HCT116 (cell line): ENCODE measurements around the gene MCF2L2. TPM values are rescaled to one million over a fixed set of nuclear protein-coding genes. Genes with fewer than 3 reads are reported as not detected.
A peak's percentile ranks its signal among the peaks of the same experiment; 100 is the strongest.

Source experiments
- ATAC-seq: fragments of 200-7000 bp; cut with Tn5 transposase; 2 replicates; pipeline ENCODE4 v1.9.1; 2020; ENCODE audit warnings: mild to moderate bottlenecking, moderate library complexity
- BruUV-seq: library from RNA; stranded (reverse); fragments of 400-500 nt; replicated peaks from 2 replicates; lab custom pipeline; 2021; lab: Mats Ljungman, UMichigan
- CTCF ChIA-PET: fragments of 300-600 bp; sonication (Branson Sonifier 250); formaldehyde crosslinking; loops from one replicate; lab custom pipeline; 2021; ENCODE audit warnings: antibody characterized with exemption; lab: Charles Lee
- POLR2A ChIA-PET: fragments of 300-600, 350-600 bp; sonication (Branson Sonifier 250); formaldehyde crosslinking; loops from one replicate; lab custom pipeline; 2021; ENCODE audit warnings: antibody characterized with exemption; lab: Charles Lee
- RAD21 ChIA-PET, 2 experiments: fragments of 300-600 bp; sonication (Branson Sonifier 250); formaldehyde crosslinking; loops; one replicate each; lab custom pipeline; 2023; ENCODE audit warnings: low total read pairs in 2 of 2; ENCODE audit not compliant: uncharacterized antibody in 2 of 2, unreplicated experiment in 2 of 2, low non-redundant PET in 1 of 2; lab: Charles Lee
- DNase-seq: peaks from one replicate; pipeline ENCODE4 v3.0.0-alpha.2; 2010; ENCODE audit warnings: low read depth, low spot score
- H2AFZ ChIP-seq: fragments of 200-600 bp; shearing (Covaris generic), sonication (generic); 2 replicates; pipeline ENCODE4 v1.6.1; 2017; ENCODE audit warnings: low read depth, mixed run types, mixed read lengths, antibody characterized with exemption, low read length; ENCODE audit not compliant: poor library complexity, severe bottlenecking
- H3K27ac ChIP-seq: 2 replicates; pipeline ENCODE4 v1.5.1; 2012; ENCODE audit warnings: low read depth, low read length
- H3K27me3 ChIP-seq: fragments of 200-600 bp; sonication (generic); 2 replicates; pipeline ENCODE4 v1.6.1; 2016; ENCODE audit warnings: mixed run types, low read length, mixed read lengths; ENCODE audit not compliant: insufficient read depth
- H3K36me3 ChIP-seq, 2 experiments: fragments of 200-500 bp in 1 of 2; fragments of 200-600 bp in 1 of 2; sonication (Bioruptor generic) in 1 of 2; sonication (generic) in 1 of 2; 2 replicates each; pipeline versions ENCODE4 v1.5.1 to v1.6.1; 2014 to 2016; ENCODE audit warnings: low read length in 2 of 2, inconsistent platforms in 1 of 2, mixed read lengths in 1 of 2, mixed run types in 1 of 2; ENCODE audit not compliant: insufficient read depth in 2 of 2, control insufficient read depth in 1 of 2
- H3K4me1 ChIP-seq, 2 experiments: fragments of 200-600 bp in 1 of 2; sonication (generic) in 1 of 2; 2 replicates each; pipeline versions ENCODE4 v1.5.1 to v1.6.1; 2012 to 2017; ENCODE audit warnings: low read length in 2 of 2, inconsistent platforms in 1 of 2, mild to moderate bottlenecking in 1 of 2, mixed read lengths in 1 of 2, mixed run types in 1 of 2, moderate library complexity in 1 of 2; ENCODE audit not compliant: insufficient read depth in 2 of 2, control insufficient read depth in 1 of 2
- H3K4me2 ChIP-seq: fragments of 200-600 bp; sonication (generic); 2 replicates; pipeline ENCODE4 v1.6.1; 2017; ENCODE audit warnings: mixed run types, low read length, mixed read lengths
- H3K4me3 ChIP-seq, 2 experiments: fragments of 200-600 bp in 1 of 2; sonication (generic) in 1 of 2; replicated peaks in 1 of 2; 2 replicates each; pipeline ENCODE4 v1.5.1; 2011 to 2016; ENCODE audit warnings: low read length in 2 of 2, control low read depth in 1 of 2, low read depth in 1 of 2, mild to moderate bottlenecking in 1 of 2, mixed read lengths in 1 of 2, mixed run types in 1 of 2
- H3K79me2 ChIP-seq: fragments of 200-600 bp; sonication (generic); 2 replicates; pipeline ENCODE4 v1.6.1; 2017; ENCODE audit warnings: mild to moderate bottlenecking, mixed run types, low read length, moderate library complexity, mixed read lengths; ENCODE audit not compliant: insufficient read depth
- H3K9ac ChIP-seq: fragments of 200-600 bp; sonication (generic); 2 replicates; pipeline ENCODE4 v1.6.1; 2016; ENCODE audit warnings: low read length, mixed read lengths
- H3K9me2 ChIP-seq: fragments of 200-600 bp; sonication (generic), shearing (Covaris generic); 2 replicates; pipeline ENCODE4 v1.6.1; 2017; ENCODE audit warnings: mixed run types, mild to moderate bottlenecking, moderate library complexity; ENCODE audit not compliant: insufficient read depth
- H3K9me3 ChIP-seq, 2 experiments: fragments of 200-500 bp in 1 of 2; fragments of 200-600 bp in 1 of 2; sonication (Bioruptor generic) in 1 of 2; sonication (generic) in 1 of 2; 2 replicates each; pipeline ENCODE4 v1.6.1; 2014 to 2017; ENCODE audit warnings: low read length in 2 of 2, mixed read lengths in 2 of 2, inconsistent platforms in 1 of 2, low read depth in 1 of 2, mild to moderate bottlenecking in 1 of 2, mixed run types in 1 of 2, moderate library complexity in 1 of 2; ENCODE audit not compliant: control insufficient read depth in 1 of 2, insufficient read depth in 1 of 2
- H4K20me1 ChIP-seq: fragments of 200-600 bp; sonication (generic), shearing (Covaris generic); 2 replicates; pipeline ENCODE4 v1.6.1; 2017; ENCODE audit warnings: mixed run types, mild to moderate bottlenecking, moderate library complexity; ENCODE audit not compliant: insufficient read depth
- EGR1 ChIP-seq: IDR thresholded peaks from 2 replicates; pipeline ENCODE4 v1.6.1; 2012; ENCODE audit warnings: low read depth
- EZH2phosphoT487 ChIP-seq: fragments of 200-600 bp; IDR thresholded peaks from 2 replicates; pipeline ENCODE4 v1.6.1; 2018; ENCODE audit warnings: antibody characterized with exemption, borderline replicate concordance
- FOSL1 ChIP-seq: IDR thresholded peaks from 2 replicates; pipeline ENCODE4 v1.6.1; 2012; ENCODE audit warnings: low read depth
- JUND ChIP-seq: IDR thresholded peaks from 2 replicates; pipeline ENCODE4 v1.6.1; 2012
- SP1 ChIP-seq: IDR thresholded peaks from 2 replicates; pipeline ENCODE4 v1.6.1; 2012; ENCODE audit warnings: low read depth
- ZFX ChIP-seq: fragments of 450-650 bp; IDR thresholded peaks from 2 replicates; pipeline ENCODE4 v1.6.1; 2017
- intact Hi-C: fragments of 100-400 bp; cut with micrococcal nuclease; formaldehyde crosslinking; loops from 2 replicates; pipeline ENCODE4 v1.10.0; 2022
- total RNA-seq: library from RNA; stranded (reverse); gene quantifications from one replicate; pipeline ENCODE4 v1.2.1, GENCODE V29; 2021; ENCODE audit not compliant: unreplicated experiment
- TF ChIP-seq, protein P1 (sequence below), 3 experiments: fragments of 200-600 bp in 1 of 3; sonication (generic) in 1 of 3; IDR thresholded peaks in 2 of 3; conservative IDR thresholded peaks in 1 of 3; 2 replicates each; pipeline ENCODE4 v1.5.1; 2012 to 2017; ENCODE audit warnings: low read depth in 2 of 3, low read length in 2 of 3, antibody characterized with exemption in 1 of 3, borderline replicate concordance in 1 of 3, control low read depth in 1 of 3, mild to moderate bottlenecking in 1 of 3, mixed read lengths in 1 of 3, mixed run types in 1 of 3, moderate library complexity in 1 of 3; ENCODE audit not compliant: insufficient read depth in 1 of 3
- TF ChIP-seq, protein P2 (sequence below): IDR thresholded peaks from 2 replicates; pipeline ENCODE4 v1.6.1; 2012; ENCODE audit warnings: low read depth

The MCF2L2 gene
- total RNA-seq, 1 experiment from 2014 or later: 1.5 TPM

DNA sequence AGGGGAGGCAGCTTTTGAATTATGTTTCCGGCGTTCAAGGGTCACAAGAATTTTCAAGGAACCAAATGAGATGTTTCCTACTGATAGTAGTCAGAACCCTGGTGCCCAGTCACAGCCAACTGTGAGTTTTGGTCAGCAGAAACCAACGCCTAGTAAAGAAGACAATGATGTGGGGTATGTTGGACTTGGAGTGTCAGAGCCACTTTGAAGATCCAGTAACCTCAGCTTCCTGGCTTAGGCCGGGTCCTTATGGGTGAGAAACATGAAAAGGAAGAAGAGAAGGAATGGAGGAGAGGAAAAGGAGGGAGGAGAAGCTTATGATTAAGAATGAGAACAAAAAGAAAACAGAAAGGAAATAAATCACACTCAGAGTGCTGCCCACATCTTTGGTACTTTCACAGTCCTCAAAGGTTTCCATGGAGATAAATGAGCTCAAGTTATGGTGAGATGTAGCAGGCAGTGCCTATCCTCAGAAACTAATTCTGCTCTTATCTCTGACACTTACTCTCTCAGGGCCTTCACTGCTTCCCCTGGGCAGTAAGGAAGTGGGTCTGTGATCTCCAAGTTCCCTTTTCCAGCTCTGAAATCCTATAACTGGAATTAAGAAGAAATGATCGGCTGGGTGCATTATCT is 2.0 kb upstream of the MCF2L2 start:
- Histone ChIP-seq H3K9ac (no peak overlapping the region), H4K20me1 (no peaks in the 10 kb centered on the region), H3K4me1 (peaks cover 4 to 13% of the 10 kb centered on the region in 2 experiments; a peak in 2 of 4 replicates), H3K4me2 (no peak overlapping the region), H2AFZ (no peak overlapping the region), H3K27me3 (no peaks in the 10 kb centered on the region), H3K79me2 (no peaks in the 10 kb centered on the region), H3K36me3 (no peaks in the 10 kb centered on the region), H3K9me2 (no peaks in the 10 kb centered on the region), H3K27ac (no peak overlapping the region), H3K4me3 (no peak overlapping the region), H3K9me3 (no peaks in the 10 kb centered on the region)
- DNase-seq: no peak
- intact Hi-C loops: no loop called here
- ChIA-PET POLR2A (no interaction called here), CTCF (interaction anchor here (0.6 to 0.7 kb wide), 2 partner anchors 11 to 265 kb away, joined by 3 to 5 read pairs; no protein-coding TSS in a partner anchor), RAD21 (no interaction called here)
- ATAC-seq: no peak
- BruUV-seq: no TSS peak
- TF ChIP-seq, protein P1, sequence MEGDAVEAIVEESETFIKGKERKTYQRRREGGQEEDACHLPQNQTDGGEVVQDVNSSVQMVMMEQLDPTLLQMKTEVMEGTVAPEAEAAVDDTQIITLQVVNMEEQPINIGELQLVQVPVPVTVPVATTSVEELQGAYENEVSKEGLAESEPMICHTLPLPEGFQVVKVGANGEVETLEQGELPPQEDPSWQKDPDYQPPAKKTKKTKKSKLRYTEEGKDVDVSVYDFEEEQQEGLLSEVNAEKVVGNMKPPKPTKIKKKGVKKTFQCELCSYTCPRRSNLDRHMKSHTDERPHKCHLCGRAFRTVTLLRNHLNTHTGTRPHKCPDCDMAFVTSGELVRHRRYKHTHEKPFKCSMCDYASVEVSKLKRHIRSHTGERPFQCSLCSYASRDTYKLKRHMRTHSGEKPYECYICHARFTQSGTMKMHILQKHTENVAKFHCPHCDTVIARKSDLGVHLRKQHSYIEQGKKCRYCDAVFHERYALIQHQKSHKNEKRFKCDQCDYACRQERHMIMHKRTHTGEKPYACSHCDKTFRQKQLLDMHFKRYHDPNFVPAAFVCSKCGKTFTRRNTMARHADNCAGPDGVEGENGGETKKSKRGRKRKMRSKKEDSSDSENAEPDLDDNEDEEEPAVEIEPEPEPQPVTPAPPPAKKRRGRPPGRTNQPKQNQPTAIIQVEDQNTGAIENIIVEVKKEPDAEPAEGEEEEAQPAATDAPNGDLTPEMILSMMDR (IDR thresholded peaks at IDR 0.05 in 2 of 3, conservative IDR thresholded peaks at IDR 0.05 in 1 of 3; ENCODE audit: borderline replicate concordance in 1 of 3, insufficient read depth in 1 of 3, low read depth in 2 of 3, low read length in 2 of 3): no peak
- TF ChIP-seq EGR1: no peak

DNA sequence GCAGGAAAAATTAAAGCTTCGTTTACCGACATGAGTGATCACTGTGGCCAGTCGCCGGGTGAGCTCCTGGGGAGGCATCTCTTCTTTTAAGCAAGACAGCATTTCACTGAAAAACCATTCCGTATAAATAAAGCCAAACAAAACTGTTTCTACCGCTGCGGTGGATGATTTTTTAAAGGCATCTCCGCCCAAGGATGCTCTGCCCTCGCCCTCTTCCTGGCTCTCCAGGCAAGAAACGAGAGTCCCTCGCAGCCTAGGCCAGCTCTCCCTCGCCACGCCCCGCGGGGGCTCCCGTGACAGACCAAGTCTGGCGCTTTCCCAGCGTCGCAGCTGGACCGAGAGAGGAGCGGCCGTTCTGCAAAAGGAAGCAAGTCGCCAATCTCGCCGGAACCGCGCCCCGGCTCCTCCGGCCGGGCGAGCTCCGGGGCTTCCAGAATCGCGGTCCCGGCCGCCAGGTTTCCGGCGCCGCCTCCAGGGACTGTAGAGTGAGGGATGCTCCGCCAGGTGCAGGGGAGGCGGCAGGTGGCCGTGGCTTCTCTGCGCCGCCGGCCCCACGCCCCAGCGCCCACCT is 458 bp downstream of the MCF2L2 start:
- H3K9ac ChIP-seq: peak overlapping the region; percentile 65
- intact Hi-C loops: no loop called here
- no peaks in the 10 kb centered on the region for H3K9me3 ChIP-seq
- H3K79me2 ChIP-seq: no peaks in the 10 kb centered on the region
- POLR2A ChIA-PET: interaction anchor here (0.7 to 0.8 kb wide), 2 partner anchors 20 to 263 kb away, joined by 3 read pairs; no protein-coding TSS in a partner anchor
- BruUV-seq: no TSS peak
- H3K4me3 ChIP-seq: peak overlapping the region; percentile 63 to 80
- peak; percentile 78 for ATAC-seq
- no peaks in the 10 kb centered on the region for H3K27me3 ChIP-seq
- RAD21 ChIA-PET: no interaction called here
- H4K20me1 ChIP-seq: no peaks in the 10 kb centered on the region
- peaks cover 4 to 13% of the 10 kb centered on the region in 2 experiments; a peak in 2 of 4 replicates for H3K4me1 ChIP-seq
- peak overlapping the region; percentile 90 for H3K4me2 ChIP-seq
- DNase-seq: no peak
- peak overlapping the region; percentile 70 for H2AFZ ChIP-seq
- H3K36me3 ChIP-seq: no peaks in the 10 kb centered on the region
- CTCF ChIA-PET: no interaction called here
- TF ChIP-seq JUND: no peak
- no peak for TF ChIP-seq FOSL1
- TF ChIP-seq, protein P2, sequence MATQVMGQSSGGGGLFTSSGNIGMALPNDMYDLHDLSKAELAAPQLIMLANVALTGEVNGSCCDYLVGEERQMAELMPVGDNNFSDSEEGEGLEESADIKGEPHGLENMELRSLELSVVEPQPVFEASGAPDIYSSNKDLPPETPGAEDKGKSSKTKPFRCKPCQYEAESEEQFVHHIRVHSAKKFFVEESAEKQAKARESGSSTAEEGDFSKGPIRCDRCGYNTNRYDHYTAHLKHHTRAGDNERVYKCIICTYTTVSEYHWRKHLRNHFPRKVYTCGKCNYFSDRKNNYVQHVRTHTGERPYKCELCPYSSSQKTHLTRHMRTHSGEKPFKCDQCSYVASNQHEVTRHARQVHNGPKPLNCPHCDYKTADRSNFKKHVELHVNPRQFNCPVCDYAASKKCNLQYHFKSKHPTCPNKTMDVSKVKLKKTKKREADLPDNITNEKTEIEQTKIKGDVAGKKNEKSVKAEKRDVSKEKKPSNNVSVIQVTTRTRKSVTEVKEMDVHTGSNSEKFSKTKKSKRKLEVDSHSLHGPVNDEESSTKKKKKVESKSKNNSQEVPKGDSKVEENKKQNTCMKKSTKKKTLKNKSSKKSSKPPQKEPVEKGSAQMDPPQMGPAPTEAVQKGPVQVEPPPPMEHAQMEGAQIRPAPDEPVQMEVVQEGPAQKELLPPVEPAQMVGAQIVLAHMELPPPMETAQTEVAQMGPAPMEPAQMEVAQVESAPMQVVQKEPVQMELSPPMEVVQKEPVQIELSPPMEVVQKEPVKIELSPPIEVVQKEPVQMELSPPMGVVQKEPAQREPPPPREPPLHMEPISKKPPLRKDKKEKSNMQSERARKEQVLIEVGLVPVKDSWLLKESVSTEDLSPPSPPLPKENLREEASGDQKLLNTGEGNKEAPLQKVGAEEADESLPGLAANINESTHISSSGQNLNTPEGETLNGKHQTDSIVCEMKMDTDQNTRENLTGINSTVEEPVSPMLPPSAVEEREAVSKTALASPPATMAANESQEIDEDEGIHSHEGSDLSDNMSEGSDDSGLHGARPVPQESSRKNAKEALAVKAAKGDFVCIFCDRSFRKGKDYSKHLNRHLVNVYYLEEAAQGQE: no peak
- no peak for TF ChIP-seq EZH2phosphoT487
- TF ChIP-seq SP1: no peak
- no peak for TF ChIP-seq ZFX
- peak overlapping the region; percentile 20; the same call in 1 of the 2 replicates for H3K27ac ChIP-seq
- no peaks in the 10 kb centered on the region for H3K9me2 ChIP-seq
